UCSD-AML1 (cell line): ENCODE data around the gene SLC9A5.

Experiments used
- DNase-seq: peaks from one replicate; lab custom pipeline; 2025; ENCODE audit not compliant: unreplicated experiment; lab: John Stamatoyannopoulos, UW

SLC9A5 gene

GRCh38 chr16:67256701-67257230, 8.0 kb downstream of the SLC9A5 start:
- no peak for DNase-seq

GRCh38 chr16:67257486-67258160, 8.8 kb downstream of the SLC9A5 start:
- no peak for DNase-seq

GRCh38 chr16:67258161-67258835, 9.5 kb downstream of the SLC9A5 start:
- no peak for DNase-seq

GRCh38 chr16:67259705-67260104, 10.9 kb downstream of the SLC9A5 start:
- no peak for DNase-seq

- peak; percentile 42 for DNase-seq
Observed at GRCh38 chr16:67260426-67261063, 11.8 kb downstream of the SLC9A5 start.

- no peak for DNase-seq
Observed at GRCh38 chr16:67263201-67263600, 14.4 kb downstream of the SLC9A5 start.

- DNase-seq: no peak
Observed at GRCh38 chr16:67264277-67264676, 15.5 kb downstream of the SLC9A5 start.

- DNase-seq: no peak
Observed at GRCh38 chr16:67264866-67265265, 16.1 kb downstream of the SLC9A5 start.

GRCh38 chr16:67265834-67266233, 17.1 kb downstream of the SLC9A5 start:
- DNase-seq: peak; percentile 32

- DNase-seq: peak; percentile 65
Observed at GRCh38 chr16:67268136-67268579, 19.4 kb downstream of the SLC9A5 start.

- no peak for DNase-seq
Observed at GRCh38 chr16:67269766-67270165, 21.0 kb downstream of the SLC9A5 start.

- DNase-seq: no peak
Observed at GRCh38 chr16:67270931-67271338, 22.2 kb downstream of the SLC9A5 start.

- DNase-seq: no peak
Observed at GRCh38 chr16:67271446-67271845, 22.7 kb downstream of the SLC9A5 start.

- no peak for DNase-seq
Observed at GRCh38 chr16:67275321-67275720, 26.5 kb downstream of the SLC9A5 start.

GRCh38 chr16:67277294-67277998, 28.7 kb downstream of the SLC9A5 start:
- DNase-seq: no peak

GRCh38 chr16:67277999-67278772, 29.4 kb downstream of the SLC9A5 start:
- DNase-seq: no peak

GRCh38 chr16:67278773-67279295, 30.1 kb downstream of the SLC9A5 start:
- peak; percentile 75 for DNase-seq

- DNase-seq: peak; percentile 87
Observed at GRCh38 chr16:67279296-67280089, 30.7 kb downstream of the SLC9A5 start, which contains the start of gene PLEKHG4. Gene PLEKHG4, plus strand, starts transcription at chr16:67279532. Its CDS starts 513 bp downstream, at chr16:67280045.
